A375 (cell line): ENCODE results near the gene ZNF536. TPM values are rescaled to one million over a fixed set of nuclear protein-coding genes. Genes with fewer than 3 reads are reported as not detected.

Experiments used
- total RNA-seq: library from RNA; depleted of rRNA; stranded (reverse); fragments of >200 nt; shearing (Covaris generic); gene quantifications from 2 replicates; pipeline ENCODE4 v1.2.3, GENCODE V29; 2014; rRNA removed

The ZNF536 gene
- 0.53 and 0.72 TPM in 2 replicates for total RNA-seq

GRCh38 chr19:30371960-30372824 is at the start of gene ZNF536:
ZNF536 (plus strand) TSS chr19:30372384; CDS start chr19:30443563, 71,179 bp downstream.

